HCT116 (cell line): Measurements from ENCODE around the gene REXO5. TPM values are rescaled to one million over a fixed set of nuclear protein-coding genes. Genes with fewer than 3 reads are reported as not detected.

ENCODE experiments used
- ATAC-seq: fragments of 200-7000 bp; cut with Tn5 transposase; 2 replicates; pipeline ENCODE4 v1.9.1; 2020; ENCODE audit warnings: mild to moderate bottlenecking, moderate library complexity
- BruUV-seq: library from RNA; stranded (reverse); fragments of 400-500 nt; replicated peaks from 2 replicates; lab custom pipeline; 2021; lab: Mats Ljungman, UMichigan
- CTCF ChIA-PET: fragments of 300-600 bp; sonication (Branson Sonifier 250); formaldehyde crosslinking; loops from one replicate; lab custom pipeline; 2021; ENCODE audit warnings: antibody characterized with exemption; lab: Charles Lee
- POLR2A ChIA-PET: fragments of 300-600, 350-600 bp; sonication (Branson Sonifier 250); formaldehyde crosslinking; loops from one replicate; lab custom pipeline; 2021; ENCODE audit warnings: antibody characterized with exemption; lab: Charles Lee
- RAD21 ChIA-PET, 2 experiments: fragments of 300-600 bp; sonication (Branson Sonifier 250); formaldehyde crosslinking; loops; one replicate each; lab custom pipeline; 2023; ENCODE audit warnings: low total read pairs in 2 of 2; ENCODE audit not compliant: uncharacterized antibody in 2 of 2, unreplicated experiment in 2 of 2, low non-redundant PET in 1 of 2; lab: Charles Lee
- DNase-seq: peaks from one replicate; pipeline ENCODE4 v3.0.0-alpha.2; 2010; ENCODE audit warnings: low read depth, low spot score
- H2AFZ ChIP-seq: fragments of 200-600 bp; shearing (Covaris generic), sonication (generic); 2 replicates; pipeline ENCODE4 v1.6.1; 2017; ENCODE audit warnings: low read depth, mixed run types, mixed read lengths, antibody characterized with exemption, low read length; ENCODE audit not compliant: poor library complexity, severe bottlenecking
- H3K27ac ChIP-seq: 2 replicates; pipeline ENCODE4 v1.5.1; 2012; ENCODE audit warnings: low read depth, low read length
- H3K27me3 ChIP-seq: fragments of 200-600 bp; sonication (generic); 2 replicates; pipeline ENCODE4 v1.6.1; 2016; ENCODE audit warnings: mixed run types, low read length, mixed read lengths; ENCODE audit not compliant: insufficient read depth
- H3K36me3 ChIP-seq, 2 experiments: fragments of 200-500 bp in 1 of 2; fragments of 200-600 bp in 1 of 2; sonication (Bioruptor generic) in 1 of 2; sonication (generic) in 1 of 2; 2 replicates each; pipeline versions ENCODE4 v1.5.1 to v1.6.1; 2014 to 2016; ENCODE audit warnings: low read length in 2 of 2, inconsistent platforms in 1 of 2, mixed read lengths in 1 of 2, mixed run types in 1 of 2; ENCODE audit not compliant: insufficient read depth in 2 of 2, control insufficient read depth in 1 of 2
- H3K4me1 ChIP-seq, 2 experiments: fragments of 200-600 bp in 1 of 2; sonication (generic) in 1 of 2; 2 replicates each; pipeline versions ENCODE4 v1.5.1 to v1.6.1; 2012 to 2017; ENCODE audit warnings: low read length in 2 of 2, inconsistent platforms in 1 of 2, mild to moderate bottlenecking in 1 of 2, mixed read lengths in 1 of 2, mixed run types in 1 of 2, moderate library complexity in 1 of 2; ENCODE audit not compliant: insufficient read depth in 2 of 2, control insufficient read depth in 1 of 2
- H3K4me2 ChIP-seq: fragments of 200-600 bp; sonication (generic); 2 replicates; pipeline ENCODE4 v1.6.1; 2017; ENCODE audit warnings: mixed run types, low read length, mixed read lengths
- H3K4me3 ChIP-seq, 2 experiments: fragments of 200-600 bp in 1 of 2; sonication (generic) in 1 of 2; replicated peaks in 1 of 2; 2 replicates each; pipeline ENCODE4 v1.5.1; 2011 to 2016; ENCODE audit warnings: low read length in 2 of 2, control low read depth in 1 of 2, low read depth in 1 of 2, mild to moderate bottlenecking in 1 of 2, mixed read lengths in 1 of 2, mixed run types in 1 of 2
- H3K79me2 ChIP-seq: fragments of 200-600 bp; sonication (generic); 2 replicates; pipeline ENCODE4 v1.6.1; 2017; ENCODE audit warnings: mild to moderate bottlenecking, mixed run types, low read length, moderate library complexity, mixed read lengths; ENCODE audit not compliant: insufficient read depth
- H3K9ac ChIP-seq: fragments of 200-600 bp; sonication (generic); 2 replicates; pipeline ENCODE4 v1.6.1; 2016; ENCODE audit warnings: low read length, mixed read lengths
- H3K9me2 ChIP-seq: fragments of 200-600 bp; sonication (generic), shearing (Covaris generic); 2 replicates; pipeline ENCODE4 v1.6.1; 2017; ENCODE audit warnings: mixed run types, mild to moderate bottlenecking, moderate library complexity; ENCODE audit not compliant: insufficient read depth
- H3K9me3 ChIP-seq, 2 experiments: fragments of 200-500 bp in 1 of 2; fragments of 200-600 bp in 1 of 2; sonication (Bioruptor generic) in 1 of 2; sonication (generic) in 1 of 2; 2 replicates each; pipeline ENCODE4 v1.6.1; 2014 to 2017; ENCODE audit warnings: low read length in 2 of 2, mixed read lengths in 2 of 2, inconsistent platforms in 1 of 2, low read depth in 1 of 2, mild to moderate bottlenecking in 1 of 2, mixed run types in 1 of 2, moderate library complexity in 1 of 2; ENCODE audit not compliant: control insufficient read depth in 1 of 2, insufficient read depth in 1 of 2
- H4K20me1 ChIP-seq: fragments of 200-600 bp; sonication (generic), shearing (Covaris generic); 2 replicates; pipeline ENCODE4 v1.6.1; 2017; ENCODE audit warnings: mixed run types, mild to moderate bottlenecking, moderate library complexity; ENCODE audit not compliant: insufficient read depth
- EGR1 ChIP-seq: IDR thresholded peaks from 2 replicates; pipeline ENCODE4 v1.6.1; 2012; ENCODE audit warnings: low read depth
- ELF1 ChIP-seq: IDR thresholded peaks from 2 replicates; pipeline ENCODE4 v1.6.1; 2012; ENCODE audit warnings: low read depth, borderline replicate concordance
- EZH2 ChIP-seq: fragments of 200-600 bp; sonication (generic); IDR thresholded peaks from 2 replicates; pipeline ENCODE4 v1.6.1; 2017; ENCODE audit warnings: antibody characterized with exemption, mixed run types
- EZH2phosphoT487 ChIP-seq: fragments of 200-600 bp; IDR thresholded peaks from 2 replicates; pipeline ENCODE4 v1.6.1; 2018; ENCODE audit warnings: antibody characterized with exemption, borderline replicate concordance
- MAX ChIP-seq: IDR thresholded peaks from 2 replicates; pipeline ENCODE4 v1.6.1; 2012
- POLR2A ChIP-seq: IDR thresholded peaks from 2 replicates; pipeline ENCODE4 v1.7.0; 2011; ENCODE audit warnings: borderline replicate concordance; ENCODE audit not compliant: insufficient read depth, insufficient read length; ENCODE audit errors: extremely low read depth
- POLR2AphosphoS5 ChIP-seq: IDR thresholded peaks from 2 replicates; pipeline ENCODE4 v1.6.1; 2011; ENCODE audit warnings: mild to moderate bottlenecking, low read depth, low read length, moderate library complexity
- REST ChIP-seq: IDR thresholded peaks from 2 replicates; pipeline ENCODE4 v1.6.1; 2012; ENCODE audit warnings: low read depth
- SIN3A ChIP-seq: IDR thresholded peaks from 2 replicates; pipeline ENCODE4 v1.6.1; 2012; ENCODE audit warnings: low read depth
- SP1 ChIP-seq: IDR thresholded peaks from 2 replicates; pipeline ENCODE4 v1.6.1; 2012; ENCODE audit warnings: low read depth
- SRF ChIP-seq: IDR thresholded peaks from 2 replicates; pipeline ENCODE4 v1.6.1; 2012; ENCODE audit warnings: low read depth
- YY1 ChIP-seq: IDR thresholded peaks from 2 replicates; pipeline ENCODE4 v1.6.1; 2011; ENCODE audit warnings: low read length, low read depth, moderate library complexity, mild to moderate bottlenecking; ENCODE audit not compliant: insufficient replicate concordance; ENCODE audit errors: extremely low read depth
- ZBTB33 ChIP-seq: IDR thresholded peaks from 2 replicates; pipeline ENCODE4 v1.6.1; 2011; ENCODE audit warnings: mild to moderate bottlenecking, low read length, moderate library complexity; ENCODE audit not compliant: insufficient replicate concordance; ENCODE audit errors: extremely low read depth
- ZNF274 ChIP-seq: fragments of 200-500 bp; sonication (Bioruptor generic); IDR thresholded peaks from 2 replicates; pipeline ENCODE4 v1.6.1; 2014; ENCODE audit warnings: mild to moderate bottlenecking, low read depth, low read length, inconsistent platforms
- intact Hi-C: fragments of 100-400 bp; cut with micrococcal nuclease; formaldehyde crosslinking; loops from 2 replicates; pipeline ENCODE4 v1.10.0; 2022
- total RNA-seq: library from RNA; stranded (reverse); gene quantifications from one replicate; pipeline ENCODE4 v1.2.1, GENCODE V29; 2021; ENCODE audit not compliant: unreplicated experiment

Gene REXO5
- total RNA-seq, 1 experiment from 2014 or later = 10.5 TPM

GRCh38 chr16:20767577-20767976, 38.8 kb upstream of the REXO5 start:
- H3K9me2 ChIP-seq = no peaks in the 10 kb centered on the region
- BruUV-seq = no TSS peak
- no peak for DNase-seq
- no peaks in the 10 kb centered on the region for H3K79me2 ChIP-seq
- H3K9ac ChIP-seq = no peak overlapping the region
- no peaks in the 10 kb centered on the region for H3K27me3 ChIP-seq
- H3K36me3 ChIP-seq = no peaks in the 10 kb centered on the region
- H4K20me1 ChIP-seq = no peaks in the 10 kb centered on the region
- intact Hi-C loops = no loop called here
- TF ChIP-seq ZNF274 = no peak
- no peak for TF ChIP-seq ELF1
- no peak for TF ChIP-seq POLR2A
- no peak for TF ChIP-seq POLR2AphosphoS5
- TF ChIP-seq SIN3A = no peak
- no peak for TF ChIP-seq SRF
- TF ChIP-seq EZH2phosphoT487 = no peak
- TF ChIP-seq EZH2 = no peak
- TF ChIP-seq YY1 = no peak
- TF ChIP-seq EGR1 = no peak
- no peak for TF ChIP-seq ZBTB33
- TF ChIP-seq MAX = no peak
- no peak for TF ChIP-seq SP1
- no peak for TF ChIP-seq REST
- ATAC-seq = no peak
- ChIA-PET POLR2A (no interaction called here), RAD21 (no interaction called here), CTCF (no interaction called here)
- no peak overlapping the region for H3K4me3 ChIP-seq
- H3K27ac ChIP-seq = no peak overlapping the region
- H3K4me1 ChIP-seq = peaks cover 10 to 12% of the 10 kb centered on the region in 2 experiments
- H3K9me3 ChIP-seq = 0 out of 4 replicates have a peak, but pooled peaks cover 0 to 2% of the 10 kb centered on the region in 2 experiments
- no peak overlapping the region for H2AFZ ChIP-seq
- H3K4me2 ChIP-seq = no peak overlapping the region
